Measurements from ENCODE around the gene LYPD5. TPM values are rescaled to one million over a fixed set of nuclear protein-coding genes. Genes with fewer than 3 reads are reported as not detected.

The LYPD5 gene
- total RNA-seq, 3 donors from 2014 or later: 0.61 to 4.8 (median 3.9) TPM

GRCh38 chr19:43774103-43774939, 27.9 kb downstream of the LYPD5 start:
- H3K4me3 ChIP-seq: no peak overlapping the region
- TF ChIP-seq CTCF (IDR thresholded peaks at IDR 0.05): peak; percentile 13
- DNase-seq: peak; percentile 64 to 84 (median 77)
- intact Hi-C loops (cut with DNase I, micrococcal nuclease): no loop called here
- H3K4me1 ChIP-seq (ENCODE audit: low read depth): peaks cover 38% of the 10 kb centered on the region
- ATAC-seq: peak; percentile 78
- no peaks in the 10 kb centered on the region for H3K36me3 ChIP-seq (ENCODE audit: low read depth)
- H3K9me3 ChIP-seq: no peaks in the 10 kb centered on the region

GRCh38 chr19:43773725-43774102, 28.5 kb downstream of the LYPD5 start:
- no peaks in the 10 kb centered on the region for H3K36me3 ChIP-seq (ENCODE audit: low read depth)
- ATAC-seq (no peak), DNase-seq (no peak)
- peaks cover 38% of the 10 kb centered on the region for H3K4me1 ChIP-seq (ENCODE audit: low read depth)
- intact Hi-C loops (cut with DNase I, micrococcal nuclease): no loop called here
- TF ChIP-seq CTCF (IDR thresholded peaks at IDR 0.05): no peak
- H3K9me3 ChIP-seq: no peaks in the 10 kb centered on the region
- H3K4me3 ChIP-seq: no peak overlapping the region

GRCh38 chr19:43769256-43769655, 33.0 kb downstream of the LYPD5 start:
- no peaks in the 10 kb centered on the region for H3K9me3 ChIP-seq
- TF ChIP-seq CTCF (IDR thresholded peaks at IDR 0.05): no peak
- intact Hi-C loops (cut with DNase I, micrococcal nuclease): no loop called here

GRCh38 chr19:43768273-43769050, 33.8 kb downstream of the LYPD5 start:
- intact Hi-C loops (cut with DNase I, micrococcal nuclease): no loop called here
- TF ChIP-seq CTCF (IDR thresholded peaks at IDR 0.05): no peak
- Histone ChIP-seq H3K4me1 (ENCODE audit: low read depth) (peaks cover 42% of the 10 kb centered on the region), H3K4me3 (no peak overlapping the region), H3K9me3 (no peaks in the 10 kb centered on the region), H3K36me3 (ENCODE audit: low read depth) (no peaks in the 10 kb centered on the region)
- ATAC-seq: peak; percentile 68
- peak in 2 of 3 donors; percentile 61 to 68 for DNase-seq

More at GRCh38 chr19:43769256-43769655, 33.0 kb downstream of the LYPD5 start:
- H3K4me1 ChIP-seq (ENCODE audit: low read depth): peaks cover 47% of the 10 kb centered on the region
- ATAC-seq: no peak
- no peak overlapping the region for H3K4me3 ChIP-seq
- DNase-seq: no peak
- no peaks in the 10 kb centered on the region for H3K36me3 ChIP-seq (ENCODE audit: low read depth)

GRCh38 chr19:43767818-43768217, 34.4 kb downstream of the LYPD5 start:
- intact Hi-C loops (cut with DNase I, micrococcal nuclease): no loop called here
- no peak for DNase-seq
- no peak overlapping the region for H3K4me3 ChIP-seq
- H3K36me3 ChIP-seq (ENCODE audit: low read depth): no peaks in the 10 kb centered on the region
- peaks cover 42% of the 10 kb centered on the region for H3K4me1 ChIP-seq (ENCODE audit: low read depth)
- no peaks in the 10 kb centered on the region for H3K9me3 ChIP-seq
- TF ChIP-seq CTCF (IDR thresholded peaks at IDR 0.05): no peak
- ATAC-seq: no peak

Measured in mucosa of descending colon (tissue), 3 donors.